Suppressor macrophage treated with lipopolysaccharide for 4 hours (primary cell): Measurements from ENCODE around the gene PKDCC.

ENCODE experiments used
- DNase-seq: peaks from one replicate; pipeline ENCODE4 v3.0.0-alpha.2; 2020

Gene PKDCC

GRCh38 chr2:42047488-42048298, at the start of gene PKDCC:
Gene PKDCC, plus strand, starts transcription at chr2:42048021. Its CDS starts 179 bp downstream, at chr2:42048200.
- peak; percentile 60 for DNase-seq

- no peak for DNase-seq
Observed at GRCh38 chr2:41998186-41999127, 49.4 kb upstream of the PKDCC start.

- no peak for DNase-seq
Observed at GRCh38 chr2:41999128-41999480, 48.7 kb upstream of the PKDCC start.

GRCh38 chr2:41999592-42000281, 48.1 kb upstream of the PKDCC start:
- DNase-seq, result no peak

- DNase-seq, result no peak
Observed at GRCh38 chr2:42001711-42002201, 46.1 kb upstream of the PKDCC start.

- no peak for DNase-seq
Observed at GRCh38 chr2:42007551-42007950, 40.3 kb upstream of the PKDCC start.

GRCh38 chr2:42008241-42008921, 39.4 kb upstream of the PKDCC start:
- DNase-seq, result no peak

- peak; percentile 35 for DNase-seq
Observed at GRCh38 chr2:42009657-42010580, 37.9 kb upstream of the PKDCC start.

GRCh38 chr2:42010743-42011298, 37.0 kb upstream of the PKDCC start:
- no peak for DNase-seq

GRCh38 chr2:42012137-42012536, 35.7 kb upstream of the PKDCC start:
- DNase-seq, result no peak

GRCh38 chr2:42012651-42013050, 35.2 kb upstream of the PKDCC start:
- DNase-seq, result no peak

- DNase-seq, result no peak
Observed at GRCh38 chr2:42013409-42013808, 34.4 kb upstream of the PKDCC start.

GRCh38 chr2:42021464-42021863, 26.4 kb upstream of the PKDCC start:
- no peak for DNase-seq

- no peak for DNase-seq
Observed at GRCh38 chr2:42025151-42025582, 22.7 kb upstream of the PKDCC start.

GRCh38 chr2:42026272-42026671, 21.5 kb upstream of the PKDCC start:
- no peak for DNase-seq

GRCh38 chr2:42028571-42029148, 19.2 kb upstream of the PKDCC start:
- no peak for DNase-seq

GRCh38 chr2:42029171-42029570, 18.6 kb upstream of the PKDCC start:
- DNase-seq, result no peak

GRCh38 chr2:42029639-42030199, 18.1 kb upstream of the PKDCC start:
- DNase-seq, result no peak

GRCh38 chr2:42030200-42030759, 17.5 kb upstream of the PKDCC start:
- DNase-seq, result no peak

GRCh38 chr2:42030829-42031228, 17.0 kb upstream of the PKDCC start:
- no peak for DNase-seq
